GM12865 (cell line): ENCODE data around the gene PTPN7.

Source experiments
- DNase-seq: peaks from one replicate; pipeline ENCODE4 v3.0.0; 2010; ENCODE audit warnings: low read depth
- H3K4me3 ChIP-seq: 2 replicates; pipeline ENCODE4 v1.5.1; 2011; ENCODE audit warnings: mild to moderate bottlenecking, low read depth, low read length, control low read depth
- CTCF ChIP-seq: IDR thresholded peaks from 2 replicates; pipeline ENCODE4 v1.5.1; 2011; ENCODE audit warnings: low read length, control low read depth, low read depth, inconsistent platforms; ENCODE audit not compliant: insufficient read depth; ENCODE audit errors: missing control alignments

PTPN7 gene

GRCh38 chr1:202202500-202203168, 42.2 kb upstream of the PTPN7 start:
- DNase-seq: no peak
- H3K4me3 ChIP-seq: no peak overlapping the region
- TF ChIP-seq CTCF: no peak

DNA sequence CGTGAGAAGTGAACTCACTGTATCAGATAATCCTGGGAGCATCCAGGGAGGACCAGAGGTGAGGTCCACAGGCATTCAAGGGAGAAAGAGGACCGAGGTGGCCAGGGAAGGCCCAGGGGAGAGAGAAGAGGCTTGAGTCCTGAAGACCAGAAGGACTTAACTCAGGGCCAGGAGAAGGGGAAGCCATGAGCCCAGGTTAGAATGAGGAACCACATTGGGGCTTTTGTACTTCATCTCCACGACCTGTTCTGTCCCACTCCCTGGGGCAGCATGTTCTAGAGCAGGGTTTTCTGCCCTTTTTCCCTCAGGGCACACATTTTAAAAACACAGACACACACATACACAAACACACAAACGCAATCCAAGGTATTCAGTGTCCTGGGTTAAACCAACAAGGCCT, 41.6 kb upstream of the PTPN7 start:
- no peak overlapping the region for H3K4me3 ChIP-seq
- DNase-seq: no peak
- TF ChIP-seq CTCF: no peak

GRCh38 chr1:202201266-202201665, 40.9 kb upstream of the PTPN7 start:
- TF ChIP-seq CTCF: no peak
- DNase-seq: no peak

DNA sequence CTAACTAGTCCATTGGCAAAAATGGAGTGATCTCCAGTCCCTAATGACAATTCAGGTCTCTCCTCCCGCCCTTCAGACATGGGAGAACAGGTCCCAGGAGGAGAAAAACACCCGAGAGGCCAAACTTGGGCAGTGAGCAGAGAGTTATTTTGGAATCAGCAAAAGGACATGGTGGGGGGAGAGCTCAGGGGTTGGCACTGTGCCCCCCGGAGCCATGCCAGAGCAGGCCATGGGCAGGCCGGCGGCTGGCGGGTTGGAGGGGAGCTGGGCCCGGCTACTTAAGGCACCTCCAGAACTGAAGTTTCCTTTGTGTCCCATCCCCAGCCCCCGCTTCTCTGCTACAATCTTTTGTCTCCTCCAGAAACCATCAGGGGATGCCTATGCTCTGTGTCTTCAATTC, 40.3 kb upstream of the PTPN7 start:
- no peak for DNase-seq
- H3K4me3 ChIP-seq: no peak overlapping the region
- no peak for TF ChIP-seq CTCF

More at GRCh38 chr1:202201266-202201665, 40.9 kb upstream of the PTPN7 start:
- no peak overlapping the region for H3K4me3 ChIP-seq

GRCh38 chr1:202200112-202200548, 39.7 kb upstream of the PTPN7 start:
- no peak overlapping the region for H3K4me3 ChIP-seq
- TF ChIP-seq CTCF: no peak
- DNase-seq: no peak

- TF ChIP-seq CTCF: no peak
- no peak overlapping the region for H3K4me3 ChIP-seq
- DNase-seq: no peak
These were observed 38.9 kb upstream of the PTPN7 start for GRCh38 chr1:202199040-202199889.

GRCh38 chr1:202198366-202198724, 37.9 kb upstream of the PTPN7 start:
- no peak for DNase-seq
- no peak for TF ChIP-seq CTCF
- no peak overlapping the region for H3K4me3 ChIP-seq
